Neuron (in vitro differentiated cells): Measurements from ENCODE around the gene SYT7.

Experiments used
- H2AFZ ChIP-seq: one replicate; pipeline ENCODE4 v1.6.1; 2013; ENCODE audit warnings: low read depth, mild to moderate bottlenecking, inconsistent platforms, low read length, moderate library complexity
- H3K27me3 ChIP-seq: one replicate; pipeline ENCODE4 v1.6.1; 2013; ENCODE audit warnings: low read length; ENCODE audit not compliant: insufficient read depth
- H3K36me3 ChIP-seq: one replicate; pipeline ENCODE4 v1.6.1; 2013; ENCODE audit warnings: low read length; ENCODE audit not compliant: insufficient read depth
- H3K4me1 ChIP-seq: one replicate; pipeline ENCODE4 v1.6.1; 2013; ENCODE audit warnings: low read length; ENCODE audit not compliant: insufficient read depth
- H3K4me3 ChIP-seq: 2 replicates; pipeline ENCODE4 v1.5.1; 2013; ENCODE audit warnings: mild to moderate bottlenecking, low read length, moderate library complexity
- H3K9me3 ChIP-seq: one replicate; pipeline ENCODE4 v1.6.1; 2013; ENCODE audit warnings: low read length

Gene SYT7

GRCh38 chr11:61581030-61581928, at the start of gene SYT7:
Gene SYT7, minus strand, starts transcription at chr11:61581076. Its CDS starts 256 bp downstream, at chr11:61580820.
- Histone ChIP-seq H3K9me3 (no peaks in the 10 kb centered on the region), H3K4me3 (peak within 1 kb of the TSS; percentile 50), H3K4me1 (peaks cover 37% of the 10 kb centered on the region), H3K27me3 (peaks cover 34% of the 10 kb centered on the region), H2AFZ (peak within 1 kb of the TSS; percentile 13), H3K36me3 (no peaks in the 10 kb centered on the region)

- H3K4me1 ChIP-seq: peaks cover 28% of the 10 kb centered on the region
- no peaks in the 10 kb centered on the region for H3K9me3 ChIP-seq
- H3K4me3 ChIP-seq: no peak overlapping the region
- H3K36me3 ChIP-seq: no peaks in the 10 kb centered on the region
- no peak overlapping the region for H2AFZ ChIP-seq
- no peaks in the 10 kb centered on the region for H3K27me3 ChIP-seq
These were observed 49.2 kb upstream of the SYT7 start for GRCh38 chr11:61630089-61630488.

- no peaks in the 10 kb centered on the region for H3K27me3 ChIP-seq
- peaks cover 28% of the 10 kb centered on the region for H3K4me1 ChIP-seq
- no peaks in the 10 kb centered on the region for H3K36me3 ChIP-seq
- H3K4me3 ChIP-seq: no peak overlapping the region
- no peak overlapping the region for H2AFZ ChIP-seq
- no peaks in the 10 kb centered on the region for H3K9me3 ChIP-seq
These were observed 48.4 kb upstream of the SYT7 start for GRCh38 chr11:61629082-61629833.

GRCh38 chr11:61628662-61628970, 47.7 kb upstream of the SYT7 start:
- Histone ChIP-seq H3K36me3 (no peaks in the 10 kb centered on the region), H3K27me3 (no peaks in the 10 kb centered on the region), H3K9me3 (no peaks in the 10 kb centered on the region)

GRCh38 chr11:61627850-61628661, 47.2 kb upstream of the SYT7 start:
- Histone ChIP-seq H3K4me3 (no peak overlapping the region), H3K36me3 (no peaks in the 10 kb centered on the region), H2AFZ (no peak overlapping the region), H3K9me3 (no peaks in the 10 kb centered on the region), H3K4me1 (peaks cover 28% of the 10 kb centered on the region), H3K27me3 (no peaks in the 10 kb centered on the region)

More at GRCh38 chr11:61628662-61628970, 47.7 kb upstream of the SYT7 start:
- Histone ChIP-seq H2AFZ (no peak overlapping the region), H3K4me3 (no peak overlapping the region), H3K4me1 (peaks cover 28% of the 10 kb centered on the region)

GRCh38 chr11:61626580-61627380, 45.9 kb upstream of the SYT7 start:
- Histone ChIP-seq H3K27me3 (no peaks in the 10 kb centered on the region), H3K36me3 (no peaks in the 10 kb centered on the region), H3K4me3 (no peak overlapping the region), H2AFZ (no peak overlapping the region), H3K9me3 (no peaks in the 10 kb centered on the region), H3K4me1 (peaks cover 18% of the 10 kb centered on the region)

GRCh38 chr11:61625525-61625924, 44.6 kb upstream of the SYT7 start:
- Histone ChIP-seq H3K9me3 (no peaks in the 10 kb centered on the region), H3K36me3 (no peaks in the 10 kb centered on the region), H3K4me1 (peaks cover 17% of the 10 kb centered on the region), H2AFZ (no peak overlapping the region), H3K4me3 (no peak overlapping the region), H3K27me3 (no peaks in the 10 kb centered on the region)

- peaks cover 4% of the 10 kb centered on the region for H3K4me1 ChIP-seq
- H2AFZ ChIP-seq: no peak overlapping the region
- H3K27me3 ChIP-seq: peaks cover 6% of the 10 kb centered on the region
- no peak overlapping the region for H3K4me3 ChIP-seq
- H3K36me3 ChIP-seq: no peaks in the 10 kb centered on the region
- no peaks in the 10 kb centered on the region for H3K9me3 ChIP-seq
These were observed 41.2 kb upstream of the SYT7 start for GRCh38 chr11:61621917-61622585.

GRCh38 chr11:61619471-61620226, 38.8 kb upstream of the SYT7 start:
- peaks cover 4% of the 10 kb centered on the region for H3K4me1 ChIP-seq
- H2AFZ ChIP-seq: no peak overlapping the region
- no peak overlapping the region for H3K4me3 ChIP-seq
- peaks cover 6% of the 10 kb centered on the region for H3K27me3 ChIP-seq
- H3K36me3 ChIP-seq: no peaks in the 10 kb centered on the region
- H3K9me3 ChIP-seq: no peaks in the 10 kb centered on the region

- no peak overlapping the region for H3K4me3 ChIP-seq
- H3K4me1 ChIP-seq: peaks cover 4% of the 10 kb centered on the region
- H3K27me3 ChIP-seq: peaks cover 6% of the 10 kb centered on the region
- H2AFZ ChIP-seq: no peak overlapping the region
- H3K9me3 ChIP-seq: no peaks in the 10 kb centered on the region
- H3K36me3 ChIP-seq: no peaks in the 10 kb centered on the region
These were observed 38.1 kb upstream of the SYT7 start for GRCh38 chr11:61618978-61619377.

GRCh38 chr11:61617515-61617914, 36.6 kb upstream of the SYT7 start:
- Histone ChIP-seq H3K9me3 (no peaks in the 10 kb centered on the region), H2AFZ (no peak overlapping the region), H3K27me3 (peaks cover 6% of the 10 kb centered on the region), H3K4me3 (no peak overlapping the region), H3K4me1 (peaks cover 4% of the 10 kb centered on the region), H3K36me3 (no peaks in the 10 kb centered on the region)
